Esophagus (tissue), 2 donors: Measurements from ENCODE around the gene MUC22. TPM values are rescaled to one million over a fixed set of nuclear protein-coding genes. Genes with fewer than 3 reads are reported as not detected.
A peak's percentile ranks its signal among the peaks of the same experiment; 100 is the strongest.
"Not testable (repeated sequence)": the region's sequence is repeated elsewhere in the genome, so short reads cannot be mapped to it uniquely, and the experiment has no call there.

Experiments used
- H3K27ac ChIP-seq, 2 donors: one replicate each; pipeline ENCODE4 v1.5.1; 2013; ENCODE audit warnings: low read depth in 2 of 2, mild to moderate bottlenecking in 2 of 2, inconsistent platforms in 1 of 2, low read length in 1 of 2, moderate library complexity in 1 of 2
- H3K27me3 ChIP-seq, 2 donors: one replicate each; pipeline ENCODE4 v1.6.1; 2013; ENCODE audit warnings: low read length in 2 of 2, control low read depth in 1 of 2, mild to moderate bottlenecking in 1 of 2; ENCODE audit not compliant: insufficient read depth in 2 of 2, control insufficient read depth in 1 of 2
- H3K36me3 ChIP-seq, 2 donors: one replicate each; pipeline ENCODE4 v1.6.1; 2013; ENCODE audit warnings: low read length in 1 of 2; ENCODE audit not compliant: control insufficient read depth in 2 of 2, insufficient read depth in 2 of 2
- H3K4me1 ChIP-seq, 2 donors: one replicate each; pipeline ENCODE4 v1.6.1; 2013; ENCODE audit warnings: low read length in 1 of 2; ENCODE audit not compliant: control insufficient read depth in 2 of 2, insufficient read depth in 2 of 2
- H3K4me3 ChIP-seq, 2 donors: one replicate each; pipeline ENCODE4 v1.5.1; 2013; ENCODE audit warnings: low read length in 2 of 2, mild to moderate bottlenecking in 2 of 2, low read depth in 1 of 2, moderate library complexity in 1 of 2
- H3K9me3 ChIP-seq, 2 donors: one replicate each; pipeline ENCODE4 v1.6.1; 2013; ENCODE audit warnings: mild to moderate bottlenecking in 2 of 2, low read depth in 1 of 2, low read length in 1 of 2, moderate library complexity in 1 of 2; ENCODE audit not compliant: control insufficient read depth in 2 of 2, insufficient read depth in 1 of 2
- WGBS, 2 donors: extraction: QIAGEN DNeasy Blood & Tissue Kit; methylation state at CpG; one replicate each; pipeline ENCODE4 v1.1.7; 2013; 5-methylcytosine and 5-hydroxymethylcytosine counted together
- polyA plus RNA-seq, 2 donors: library from polyadenylated mRNA; stranded (reverse); fragments of 200-250 nt; gene quantifications; one replicate each; pipeline ENCODE4 v1.2.3, GENCODE V29; 2013
- donor health status: healthy with polysubstance abuse.
- donor health status: Bipolar disorder and iron deficiency.

MUC22 gene
- polyA plus RNA-seq, 2 donors: 2.4 to 5.8 TPM

DNA sequence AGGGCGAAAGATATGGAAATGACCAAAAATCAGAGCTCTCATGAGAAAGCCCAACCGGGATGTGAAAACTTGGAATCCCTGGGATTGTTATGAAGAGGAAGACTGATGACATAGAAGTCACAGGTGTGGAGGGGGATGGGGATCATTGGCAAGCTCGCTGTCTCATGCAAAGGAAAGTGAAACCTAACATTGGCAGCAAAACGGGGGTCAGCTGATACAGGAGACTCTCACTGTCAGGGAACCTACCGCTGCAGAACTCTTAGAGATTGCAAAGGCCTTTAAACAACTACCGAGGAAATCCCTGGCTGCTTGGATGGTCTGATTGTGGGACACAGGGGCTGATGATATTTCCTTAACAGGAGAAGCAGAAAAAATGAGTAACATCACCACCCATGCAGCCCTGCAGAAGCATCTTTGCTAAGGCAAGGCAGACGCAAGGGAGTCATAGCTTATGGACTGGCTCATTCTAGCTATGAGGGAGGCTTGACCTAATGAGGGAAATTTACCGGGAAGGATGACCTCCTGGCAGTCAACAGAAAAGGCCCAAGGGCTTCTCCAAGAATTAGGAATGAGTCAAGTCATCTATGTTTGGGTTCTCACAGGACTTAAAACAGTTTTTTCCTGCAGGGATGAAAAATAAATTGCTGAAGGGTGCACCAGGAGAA, 19.7 kb upstream of the MUC22 start:
- Histone ChIP-seq H3K36me3 (no peaks in the 10 kb centered on the region), H3K4me1 (no peaks in the 10 kb centered on the region), H3K27me3 (no peaks in the 10 kb centered on the region), H3K9me3 (no peaks in the 10 kb centered on the region), H3K4me3 (no peak overlapping the region), H3K27ac (no peak overlapping the region)
- WGBS, 2 donors: 54 to 60% methylated on average over 8 of the region's 8 CpGs

DNA sequence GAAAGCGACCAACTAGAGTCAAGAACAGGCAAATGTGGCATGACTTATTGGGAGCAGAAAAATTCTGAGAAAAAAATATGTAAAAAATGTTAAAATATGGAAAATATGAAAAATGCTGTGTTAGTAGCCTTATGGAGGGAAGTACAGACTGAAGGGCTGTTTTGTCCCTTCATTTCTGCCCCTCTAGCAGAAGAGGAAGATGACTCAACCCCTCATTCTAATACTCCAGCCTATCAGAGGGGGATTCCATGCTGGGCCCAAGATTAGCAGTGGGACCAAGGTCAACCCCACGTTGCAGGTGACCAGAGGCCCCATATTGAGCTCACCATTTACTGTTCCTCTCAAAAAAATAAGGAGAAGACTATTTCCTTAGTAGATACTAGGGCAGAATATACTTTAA, 18.4 kb upstream of the MUC22 start:
- H3K27me3 ChIP-seq: no peaks in the 10 kb centered on the region
- no peaks in the 10 kb centered on the region for H3K4me1 ChIP-seq
- H3K36me3 ChIP-seq: no peaks in the 10 kb centered on the region
- no peaks in the 10 kb centered on the region for H3K9me3 ChIP-seq
- no peak overlapping the region for H3K4me3 ChIP-seq
- WGBS, 2 donors: 80 to 83% methylated on average over 2 of the region's 2 CpGs
- no peak overlapping the region for H3K27ac ChIP-seq

GRCh38 chr6:30997301-30997700, 13.0 kb upstream of the MUC22 start:
- H3K27ac ChIP-seq: peak overlapping the region in 1 of 2 donors; percentile 52
- H3K4me1 ChIP-seq: no peaks in the 10 kb centered on the region
- H3K27me3 ChIP-seq: no peaks in the 10 kb centered on the region
- no peak overlapping the region for H3K4me3 ChIP-seq
- no peaks in the 10 kb centered on the region for H3K9me3 ChIP-seq
- no peaks in the 10 kb centered on the region for H3K36me3 ChIP-seq
- WGBS, 2 donors: 86 to 88% methylated on average over 2 of the region's 2 CpGs

- Histone ChIP-seq H3K27me3 (no peaks in the 10 kb centered on the region), H3K4me1 (no peaks in the 10 kb centered on the region), H3K36me3 (no peaks in the 10 kb centered on the region), H3K9me3 (no peaks in the 10 kb centered on the region), H3K27ac (peak overlapping the region; percentile 76 to 81), H3K4me3 (peak overlapping the region; percentile 5 to 8)
- WGBS, 2 donors: 47 to 62% methylated on average over 5 of the region's 5 CpGs
Observed at GRCh38 chr6:30998785-30999184, 11.5 kb upstream of the MUC22 start.

DNA sequence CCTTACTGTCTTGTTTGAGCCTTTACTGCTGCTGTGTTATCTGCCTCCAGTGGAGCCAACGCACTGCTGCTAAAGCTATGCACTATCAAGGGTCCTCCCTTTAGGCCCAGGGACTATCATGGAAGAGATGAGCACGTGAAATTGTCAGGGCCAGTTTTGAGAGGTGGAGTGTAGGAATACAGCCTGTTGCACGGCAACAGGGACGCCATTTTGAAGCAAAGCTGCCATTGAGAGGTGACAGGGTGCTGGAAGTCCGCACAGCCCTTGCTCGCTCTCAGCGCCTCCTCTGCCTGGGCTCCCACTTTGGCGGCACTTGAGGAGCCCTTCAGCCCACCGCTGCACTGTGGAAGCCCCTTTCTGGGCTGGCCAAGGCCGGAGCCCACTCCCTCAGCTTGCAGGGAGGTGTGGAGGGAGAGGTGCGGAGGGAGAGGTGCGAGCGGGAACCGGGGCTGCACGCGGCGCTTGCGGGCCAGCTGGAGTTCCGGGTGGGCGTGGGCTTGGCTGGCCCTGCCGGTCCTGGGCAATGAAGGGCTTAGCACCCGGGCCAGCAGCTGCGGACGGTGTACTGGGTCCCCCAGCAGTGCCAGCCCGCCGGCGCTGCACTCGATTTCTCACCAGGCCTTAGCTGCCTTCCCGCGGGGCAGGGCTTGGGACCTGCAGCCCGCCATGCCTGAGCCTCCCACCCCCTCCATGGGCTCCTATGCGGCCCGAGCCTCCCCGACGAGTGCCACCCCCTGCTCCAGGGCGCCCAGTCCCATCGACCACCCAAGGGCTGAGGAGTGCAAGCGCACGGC, 10.0 kb upstream of the MUC22 start:
- 95 to 96% methylated on average over 28 to 39 of the region's 39 CpGs for WGBS, 2 donors
- H3K27ac ChIP-seq, H3K36me3 ChIP-seq: not testable (repeated sequence)

DNA sequence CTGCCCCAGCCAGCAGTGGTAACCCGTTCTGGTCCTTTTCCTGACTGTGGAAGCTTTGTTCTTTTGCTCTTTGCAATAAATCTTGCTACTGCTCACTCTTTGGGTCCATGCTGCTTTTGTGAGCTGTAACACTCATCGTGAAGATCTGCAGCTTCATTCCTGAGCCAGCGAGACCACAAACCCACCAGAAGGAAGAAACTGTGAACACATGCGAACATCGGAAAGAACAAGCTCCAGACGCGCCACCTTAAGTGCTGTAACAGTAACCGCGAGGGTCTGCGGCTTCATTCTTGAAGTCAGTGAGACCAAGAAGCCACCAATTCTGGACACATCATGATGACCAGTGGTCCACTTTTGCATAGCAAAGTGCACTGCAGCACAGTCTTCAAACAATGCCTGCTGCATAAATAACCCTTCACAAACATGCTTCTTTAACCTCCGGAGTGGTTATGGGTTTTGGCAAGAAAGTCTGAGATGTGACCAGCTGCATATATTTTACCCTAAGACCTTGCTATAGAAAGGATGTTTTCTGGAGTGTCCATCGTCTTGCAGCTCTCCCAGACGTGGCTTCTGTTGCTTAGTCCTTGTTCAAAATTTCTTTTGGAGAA, 8.9 kb upstream of the MUC22 start:
- no peak overlapping the region for H3K4me3 ChIP-seq
- no peaks in the 10 kb centered on the region for H3K27me3 ChIP-seq
- H3K4me1 ChIP-seq: no peaks in the 10 kb centered on the region
- H3K27ac ChIP-seq: peak overlapping the region in 1 of 2 donors; percentile 4
- no peaks in the 10 kb centered on the region for H3K9me3 ChIP-seq
- WGBS, 2 donors: 77 to 80% methylated on average over 13 of the region's 13 CpGs
- H3K36me3 ChIP-seq: no peaks in the 10 kb centered on the region

More for the DNA sequence above, 10.0 kb upstream of the MUC22 start:
- not testable (repeated sequence) for H3K27me3 ChIP-seq, H3K9me3 ChIP-seq, H3K4me1 ChIP-seq, H3K4me3 ChIP-seq

GRCh38 chr6:31002471-31002870, 7.8 kb upstream of the MUC22 start:
- no peak overlapping the region for H3K27ac ChIP-seq
- 57 to 65% methylated on average over 2 of the region's 2 CpGs for WGBS, 2 donors
- no peaks in the 10 kb centered on the region for H3K4me1 ChIP-seq

DNA sequence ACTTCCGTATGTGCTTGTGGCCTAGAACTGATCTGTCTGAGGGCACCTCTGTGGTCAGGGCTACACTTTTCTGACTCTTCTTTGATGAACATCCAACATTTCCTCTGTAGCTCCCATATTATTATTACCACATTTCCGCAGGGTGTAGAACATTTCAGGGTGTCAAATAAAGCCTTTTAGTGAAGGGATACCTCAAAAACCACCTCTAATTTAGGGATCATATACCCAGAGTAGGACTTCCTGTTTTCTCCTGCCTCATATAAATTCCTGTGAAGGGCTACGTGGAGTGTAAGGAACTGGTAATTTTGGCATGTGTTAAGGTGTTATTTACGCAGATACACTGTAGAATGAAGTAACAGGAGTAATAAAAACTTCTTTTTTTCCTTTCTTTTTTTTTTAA, 5.5 kb upstream of the MUC22 start:
- Histone ChIP-seq H3K4me1 (no peaks in the 10 kb centered on the region), H3K4me3 (no peak overlapping the region), H3K27me3 (no peaks in the 10 kb centered on the region), H3K9me3 (no peaks in the 10 kb centered on the region), H3K36me3 (no peaks in the 10 kb centered on the region), H3K27ac (peak overlapping the region; percentile 6 to 55)
- WGBS, 2 donors: 76% methylated on average over 4 of the region's 4 CpGs

More at GRCh38 chr6:31002471-31002870, 7.8 kb upstream of the MUC22 start:
- H3K4me3 ChIP-seq: no peak overlapping the region
- no peaks in the 10 kb centered on the region for H3K9me3 ChIP-seq
- H3K27me3 ChIP-seq: no peaks in the 10 kb centered on the region
- no peaks in the 10 kb centered on the region for H3K36me3 ChIP-seq

- H3K27me3 ChIP-seq: no peaks in the 10 kb centered on the region
- no peaks in the 10 kb centered on the region for H3K36me3 ChIP-seq
- H3K9me3 ChIP-seq: no peaks in the 10 kb centered on the region
- peak overlapping the region in 1 of 2 donors; percentile 5 for H3K27ac ChIP-seq
- no peak overlapping the region for H3K4me3 ChIP-seq
- H3K4me1 ChIP-seq: no peaks in the 10 kb centered on the region
- 76 to 81% methylated on average over 9 of the region's 9 CpGs for WGBS, 2 donors
Observed at GRCh38 chr6:31005249-31006020, 4.8 kb upstream of the MUC22 start.
